Activated CD4-positive, alpha-beta T cell treated with anti-CD3 and anti-CD28 coated beads, Interleukin-2, Interleukin-6, amounts not matched to agents 100 ng/mL and 50 ng/mL, durations not matched to agents 16 hours and 8 hours (primary cell): ENCODE data around the gene GLRX.

ENCODE experiments used
- DNase-seq: peaks from one replicate; pipeline ENCODE4 v3.0.0-alpha.2; 2020

GLRX gene

DNA sequence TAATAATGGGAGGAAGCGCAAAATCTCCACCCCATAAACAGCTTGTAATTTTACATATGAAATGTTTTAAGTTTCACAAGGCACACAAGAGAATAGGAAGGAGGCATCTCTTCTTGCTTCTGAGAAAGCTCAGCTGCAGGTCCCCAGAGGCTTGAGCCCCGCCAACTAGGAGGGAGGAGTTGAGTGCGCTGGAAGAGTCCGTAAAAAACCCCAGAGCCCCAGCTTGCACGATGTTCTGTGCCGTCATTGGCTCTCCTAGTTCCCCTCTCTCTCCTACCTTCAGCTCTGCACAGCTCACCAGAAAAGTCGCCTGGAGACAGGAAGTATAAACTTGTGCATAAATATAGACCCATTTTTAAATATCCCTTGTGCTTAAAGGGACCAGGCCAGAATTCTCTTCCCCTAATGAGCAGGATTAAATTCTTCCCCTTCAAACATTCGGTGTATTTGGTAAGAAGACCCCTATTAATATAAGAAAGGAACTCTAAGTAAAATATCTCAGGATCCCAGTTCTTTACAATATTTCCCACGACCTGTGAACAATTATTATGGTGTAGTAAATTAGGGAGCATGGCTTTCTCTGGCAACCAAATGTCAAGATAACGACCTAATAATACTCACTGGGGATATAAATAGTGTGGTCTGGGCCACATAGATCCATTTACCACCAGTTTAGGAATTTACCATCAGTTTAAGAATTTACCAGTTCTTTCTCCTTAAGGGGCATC, 13.7 kb downstream of the GLRX start:
- peak; percentile 71 for DNase-seq

GRCh38 chr5:95808013-95808685, 14.4 kb downstream of the GLRX start:
- DNase-seq = no peak

GRCh38 chr5:95806687-95807086, 15.8 kb downstream of the GLRX start:
- DNase-seq = no peak

GRCh38 chr5:95804736-95805539, 17.6 kb downstream of the GLRX start:
- no peak for DNase-seq

DNA sequence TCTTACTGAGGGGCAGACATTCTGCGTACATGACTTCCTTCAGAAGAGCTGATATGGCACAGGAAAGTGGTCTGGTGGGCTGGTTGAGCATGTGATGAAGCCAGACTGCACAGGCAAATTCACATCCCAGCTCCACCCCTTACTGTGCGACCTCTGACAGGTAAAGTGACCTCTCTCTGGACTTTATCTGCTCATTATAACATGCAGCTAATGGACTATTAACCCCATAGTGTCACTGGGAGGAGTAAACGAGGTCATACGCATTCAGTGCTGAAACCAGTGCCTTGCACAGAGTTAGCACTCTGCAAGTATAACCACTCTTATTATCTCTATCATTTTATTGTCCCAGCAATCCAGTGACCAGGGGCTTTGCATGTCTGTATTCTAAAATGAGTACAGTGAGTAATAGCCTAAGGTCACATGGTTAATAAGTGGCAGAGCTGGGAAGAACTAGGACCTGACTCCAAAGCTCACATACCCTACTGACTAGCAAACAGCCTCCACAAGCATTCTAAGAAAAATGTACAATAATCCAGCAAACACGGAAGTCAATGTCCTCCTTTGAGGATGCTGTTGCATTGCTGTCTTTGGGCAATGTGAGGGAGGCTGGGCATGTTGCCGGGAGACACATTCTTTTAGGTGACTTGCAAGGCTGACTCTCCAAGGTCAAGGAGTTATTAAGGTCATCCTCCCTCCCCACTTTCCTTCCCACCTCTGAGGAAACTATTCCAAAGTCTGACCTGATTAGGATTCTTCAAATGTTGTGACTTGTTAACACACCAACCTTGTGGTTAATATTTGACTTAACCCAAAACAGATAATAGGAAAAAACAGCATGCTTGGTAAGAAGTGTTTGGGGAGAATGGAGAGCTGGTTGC, 19.0 kb downstream of the GLRX start:
- no peak for DNase-seq

DNA sequence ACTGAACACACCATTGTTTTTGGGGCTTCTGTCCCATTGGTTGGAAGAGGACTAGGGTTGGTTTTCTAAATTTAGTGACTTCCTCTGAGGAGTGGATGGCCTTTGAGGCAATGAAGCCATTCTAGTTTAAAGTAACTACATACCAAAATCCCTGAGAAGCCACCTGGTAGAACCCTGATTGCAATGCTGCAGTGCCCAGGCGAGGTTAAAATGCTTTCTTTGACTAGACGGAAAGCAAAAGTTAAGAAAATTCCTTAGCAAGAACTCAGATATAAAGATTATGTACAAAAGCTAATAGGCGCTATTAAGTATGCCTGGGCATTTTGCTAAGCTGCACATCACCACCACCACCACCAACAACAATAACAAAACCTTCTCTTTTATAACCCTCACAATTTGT, 20.6 kb downstream of the GLRX start:
- no peak for DNase-seq

DNA sequence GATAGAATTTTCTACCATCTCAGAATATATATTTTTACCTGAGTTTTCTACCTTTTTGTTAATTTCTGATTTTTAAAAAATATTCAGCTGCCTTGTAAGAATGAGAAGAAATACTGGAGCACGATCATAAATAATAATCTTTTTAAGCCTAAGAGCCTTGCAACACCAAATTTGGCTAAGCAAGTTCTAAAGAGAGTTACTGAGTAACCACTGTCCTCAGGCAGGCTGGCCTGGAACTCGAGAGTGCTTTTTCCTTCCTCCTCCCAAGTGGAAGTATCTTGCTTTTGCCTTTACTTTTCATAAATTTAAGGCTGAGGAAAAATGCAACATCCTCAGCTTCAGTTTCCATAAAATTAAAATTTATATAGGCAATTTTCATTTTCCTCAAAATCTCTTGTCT, 21.0 kb downstream of the GLRX start:
- DNase-seq = no peak

DNA sequence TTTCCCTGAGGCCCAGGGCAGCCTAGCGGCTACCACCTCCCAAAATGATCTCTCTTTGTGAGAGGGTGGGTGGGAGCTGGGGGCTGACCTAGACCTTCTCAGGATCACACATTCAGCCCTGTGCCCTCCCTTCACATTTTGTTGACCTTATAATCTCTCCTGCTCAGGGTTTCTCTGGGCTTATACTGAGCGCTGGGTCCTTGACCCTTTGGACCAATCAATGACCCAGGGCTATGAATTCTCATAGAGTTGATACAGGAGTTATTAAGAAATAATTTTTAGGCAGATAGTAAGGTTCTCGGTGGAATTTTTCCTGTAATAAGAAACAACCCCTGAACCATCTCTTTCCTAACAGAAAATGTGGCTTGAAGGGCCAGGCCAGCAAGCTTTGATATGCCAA, 22.0 kb downstream of the GLRX start:
- no peak for DNase-seq

DNA sequence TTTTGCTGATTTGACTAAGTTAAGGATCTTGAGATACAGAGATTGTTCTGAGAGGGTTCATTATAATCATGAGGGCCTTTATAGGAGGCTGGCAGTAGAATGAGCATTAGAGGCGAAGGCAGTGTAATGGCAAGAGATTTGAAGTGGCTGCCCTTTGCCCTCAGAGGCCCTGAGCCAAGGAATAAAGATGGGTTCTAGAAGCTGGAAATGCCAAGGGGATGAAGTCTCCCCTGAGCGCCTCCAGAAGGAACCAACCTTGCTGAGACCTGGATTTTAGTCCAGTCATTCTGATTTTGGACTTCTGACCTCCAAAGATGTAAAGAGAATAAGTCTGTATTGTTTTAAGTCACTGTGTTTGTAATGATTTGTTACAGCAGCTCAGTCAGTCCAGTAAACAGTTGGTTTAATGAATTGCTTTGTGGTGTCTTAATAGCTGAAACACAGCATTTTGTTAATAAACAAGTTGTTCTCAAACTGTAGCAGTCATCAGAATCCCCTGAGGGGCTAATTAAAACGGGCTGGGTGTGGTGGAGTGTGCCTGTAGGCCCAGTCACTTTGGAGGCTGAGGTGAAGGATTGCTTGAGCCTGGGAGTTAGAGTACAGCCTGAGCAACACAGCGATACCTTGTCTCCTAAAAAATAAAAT, 23.2 kb downstream of the GLRX start:
- no peak for DNase-seq

DNA sequence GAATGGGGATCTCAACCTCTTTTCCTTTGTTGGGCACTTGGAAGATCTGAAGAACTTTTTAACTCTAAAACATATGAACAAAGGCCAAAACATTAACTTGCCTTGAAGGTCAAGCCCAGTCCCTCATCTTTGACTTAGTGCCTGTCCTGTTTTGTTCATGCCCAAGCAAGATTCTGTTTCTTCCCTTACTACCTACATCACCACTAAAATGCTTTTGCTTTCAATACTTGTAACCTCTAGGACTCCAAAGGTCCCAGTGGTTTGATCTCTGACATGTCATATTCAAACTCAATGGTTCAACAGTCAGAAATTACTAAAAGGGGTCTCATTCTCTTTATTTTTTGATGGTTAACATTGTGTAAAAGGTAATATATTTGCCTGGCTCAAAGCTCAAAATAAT, 24.0 kb downstream of the GLRX start:
- no peak for DNase-seq

- no peak for DNase-seq
These were observed 24.5 kb downstream of the GLRX start for GRCh38 chr5:95798048-95798447.

- DNase-seq = no peak
These were observed 25.2 kb downstream of the GLRX start for GRCh38 chr5:95797301-95797700.

DNA sequence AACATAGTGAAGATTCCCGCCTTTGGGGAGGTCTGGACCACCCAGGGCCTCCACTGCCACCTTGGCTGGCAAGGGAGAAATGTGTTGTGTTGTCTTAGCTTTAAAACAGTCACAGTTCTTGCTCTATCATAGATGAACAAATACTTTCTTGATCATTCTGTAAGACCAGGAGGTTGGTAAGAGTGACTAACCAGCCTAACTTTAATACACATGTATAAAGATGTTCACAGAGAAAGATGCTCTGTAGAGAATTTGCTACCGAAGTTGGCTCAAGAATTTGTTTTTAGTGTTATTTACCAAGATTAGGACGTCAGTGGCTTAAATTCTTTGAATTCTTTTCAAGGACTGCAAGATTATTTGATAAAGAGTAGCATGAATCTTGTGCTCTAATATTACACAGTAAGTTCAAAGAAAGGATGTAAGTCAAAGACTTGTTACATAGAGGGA, 28.4 kb downstream of the GLRX start:
- no peak for DNase-seq

- no peak for DNase-seq
These were observed 30.8 kb downstream of the GLRX start for GRCh38 chr5:95791751-95792150.

- no peak for DNase-seq
These were observed 34.0 kb downstream of the GLRX start for GRCh38 chr5:95788493-95788892.

GRCh38 chr5:95786821-95787418, 35.6 kb downstream of the GLRX start:
- no peak for DNase-seq

DNA sequence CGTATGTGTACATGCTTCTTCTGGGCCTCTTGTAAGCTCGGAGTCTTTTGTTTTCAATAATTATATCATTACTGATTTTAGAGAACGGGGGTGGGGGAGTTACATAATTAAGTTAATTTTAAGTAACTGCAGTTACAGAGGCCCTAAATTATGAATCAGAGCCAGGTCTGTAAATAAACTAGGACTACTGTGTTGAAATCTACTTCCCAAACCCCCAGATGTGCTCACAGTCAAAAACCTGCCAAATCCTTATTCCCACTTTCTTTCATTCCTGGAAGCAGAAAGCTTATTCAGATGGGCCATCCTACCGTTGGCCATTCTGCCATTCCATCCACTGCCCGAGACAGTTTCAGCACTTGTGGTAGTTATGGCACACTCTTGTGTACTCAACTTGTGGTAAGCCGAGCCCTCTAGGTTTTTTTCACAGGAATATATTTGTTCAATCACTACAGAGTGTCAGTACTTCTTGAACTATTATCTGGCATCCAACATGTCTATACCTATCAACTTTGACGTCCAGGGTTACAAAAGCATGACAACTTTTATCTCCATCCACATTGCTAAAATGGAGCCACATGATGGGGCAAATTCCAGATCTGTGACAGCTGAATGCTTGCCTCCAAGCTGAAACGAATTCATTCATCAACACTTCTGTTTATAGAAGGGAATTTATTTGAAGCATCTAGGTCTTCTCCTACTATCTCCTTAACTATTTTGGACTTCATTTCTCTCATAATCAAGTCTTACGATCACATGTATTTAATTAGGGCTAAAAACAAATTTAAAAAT, 37.8 kb downstream of the GLRX start:
- no peak for DNase-seq

GRCh38 chr5:95783661-95784060, 38.9 kb downstream of the GLRX start:
- no peak for DNase-seq

- no peak for DNase-seq
These were observed 40.3 kb downstream of the GLRX start for GRCh38 chr5:95782181-95782580.

DNA sequence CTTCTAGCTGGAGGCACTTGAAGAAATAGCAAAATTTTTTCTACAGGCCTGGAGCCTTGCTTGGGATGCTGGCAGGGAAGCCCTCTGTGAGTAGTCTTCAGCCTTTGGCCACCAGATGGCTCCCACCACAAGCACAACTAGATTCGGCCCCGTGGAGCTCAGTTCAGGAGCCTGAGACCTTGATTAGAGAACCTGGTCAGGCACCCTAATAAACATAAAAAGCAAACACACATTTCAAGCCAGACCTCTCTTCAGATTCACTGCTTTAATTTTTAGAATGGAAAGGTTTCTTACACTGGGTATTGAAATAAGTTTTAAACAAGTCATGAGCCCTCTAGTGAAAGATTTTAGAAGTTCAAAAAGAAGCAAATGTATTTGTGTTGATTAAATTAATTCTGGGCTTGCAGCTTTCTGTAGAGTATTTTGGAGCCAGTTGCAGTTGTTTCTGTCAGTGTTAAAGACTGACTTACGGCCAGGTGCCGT, 41.4 kb downstream of the GLRX start:
- peak; percentile 81 for DNase-seq

DNA sequence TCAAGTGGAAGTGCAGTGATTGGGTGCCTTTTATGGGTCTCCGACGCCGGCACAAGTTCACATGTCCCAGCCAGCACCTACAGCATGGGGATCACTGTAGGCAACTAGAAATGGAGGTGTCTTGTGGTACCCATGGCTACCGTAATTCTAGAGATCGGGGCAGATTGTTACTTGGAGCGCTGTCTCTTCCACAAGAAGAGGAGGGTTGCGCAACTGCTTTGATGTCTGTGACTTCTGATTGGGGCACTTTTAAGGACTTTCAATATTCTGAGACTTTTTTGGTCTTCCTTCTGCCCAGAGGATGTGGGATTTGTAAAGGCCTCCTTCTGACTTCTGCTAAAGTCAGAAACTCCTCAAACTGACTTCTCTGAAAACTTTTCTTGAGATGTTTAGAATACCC, 41.9 kb downstream of the GLRX start:
- DNase-seq = no peak
